ENCODE results near the gene PCBP3. TPM values are rescaled to one million over a fixed set of nuclear protein-coding genes. Genes with fewer than 3 reads are reported as not detected.
"Not testable (repeated sequence)": the region's sequence is repeated elsewhere in the genome, so short reads cannot be mapped to it uniquely, and the experiment has no call there.

Gene PCBP3
- total RNA-seq, 1 donor from 2014 or later, result 1.5 TPM

GRCh38 chr21:45949928-45950739 lies 306.6 kb downstream of the PCBP3 start:
- no peak for DNase-seq (ENCODE audit: extremely low read depth, low read depth, low spot score)

DNA sequence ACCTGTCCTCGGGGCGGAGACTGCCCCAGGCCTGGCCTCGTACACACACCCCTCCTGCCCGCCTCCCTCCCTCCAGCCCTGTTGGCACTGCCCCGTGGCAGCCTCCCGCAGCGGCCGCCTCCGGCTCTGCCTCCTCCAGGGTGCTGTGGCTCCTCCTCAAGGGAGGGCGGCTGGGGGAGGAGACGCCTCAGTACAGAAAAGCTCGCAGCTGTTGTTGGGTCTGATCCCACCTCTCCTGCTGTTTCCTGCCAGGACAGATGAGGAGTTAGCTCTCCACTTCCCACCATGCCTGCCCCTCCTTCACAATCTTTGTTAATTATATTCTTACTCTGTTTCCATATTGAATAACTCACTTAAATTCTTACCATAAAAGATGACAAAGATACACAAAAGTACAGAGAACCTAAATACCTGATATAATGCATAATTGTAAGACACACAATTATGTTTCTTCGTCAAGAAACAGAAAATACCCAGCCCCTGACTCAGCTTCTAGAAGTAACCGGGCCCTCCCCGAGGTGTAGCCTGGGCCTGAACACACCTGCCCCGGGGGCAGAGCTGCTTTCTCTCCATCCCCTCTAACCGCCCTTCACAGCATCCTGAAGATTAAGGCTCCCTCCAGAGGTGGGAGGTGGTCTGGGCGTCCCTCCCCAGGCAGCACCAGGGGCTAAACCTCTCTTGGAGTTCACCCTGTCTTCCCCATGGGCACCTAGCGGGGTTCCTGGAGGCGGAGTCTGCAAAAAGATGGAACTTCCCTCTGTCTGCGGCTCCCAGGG lies 307.4 kb downstream of the PCBP3 start:
- DNase-seq (ENCODE audit: extremely low read depth, low read depth, low spot score), result no peak

- DNase-seq (ENCODE audit: extremely low read depth, low read depth, low spot score), result no peak
Measured at GRCh38 chr21:45951676-45952075, 308.2 kb downstream of the PCBP3 start.

- DNase-seq (ENCODE audit: extremely low read depth, low read depth, low spot score), result not testable (repeated sequence)
Measured at GRCh38 chr21:45952527-45952926, 309.0 kb downstream of the PCBP3 start.

DNA sequence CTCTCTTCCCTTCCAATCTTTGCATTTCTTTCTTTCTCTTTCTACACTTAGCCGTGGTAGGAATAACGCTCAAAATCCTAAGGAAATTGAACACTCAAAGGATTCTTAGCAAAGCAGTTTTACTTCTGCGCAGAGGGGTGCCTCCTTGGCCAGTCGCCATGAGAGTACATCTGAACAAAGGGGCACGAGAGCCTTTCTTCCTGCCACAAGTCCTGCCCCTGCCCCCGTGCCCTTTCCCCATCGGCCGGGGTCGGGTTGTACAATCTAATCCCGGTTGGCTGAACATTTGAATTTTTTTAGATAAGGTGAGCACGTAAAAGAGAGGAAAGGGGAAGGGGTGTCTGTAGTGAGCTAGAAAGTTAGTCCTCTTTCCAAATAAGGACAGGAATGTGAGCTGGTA lies 309.4 kb downstream of the PCBP3 start:
- no peak for DNase-seq (ENCODE audit: extremely low read depth, low read depth, low spot score)

GRCh38 chr21:45954261-45954660 lies 310.7 kb downstream of the PCBP3 start:
- no peak for DNase-seq (ENCODE audit: extremely low read depth, low read depth, low spot score)

GRCh38 chr21:45954921-45955320 lies 311.4 kb downstream of the PCBP3 start:
- DNase-seq (ENCODE audit: extremely low read depth, low read depth, low spot score), result no peak

GRCh38 chr21:45957551-45957950 lies 314.0 kb downstream of the PCBP3 start:
- no peak for DNase-seq (ENCODE audit: extremely low read depth, low read depth, low spot score)

DNA sequence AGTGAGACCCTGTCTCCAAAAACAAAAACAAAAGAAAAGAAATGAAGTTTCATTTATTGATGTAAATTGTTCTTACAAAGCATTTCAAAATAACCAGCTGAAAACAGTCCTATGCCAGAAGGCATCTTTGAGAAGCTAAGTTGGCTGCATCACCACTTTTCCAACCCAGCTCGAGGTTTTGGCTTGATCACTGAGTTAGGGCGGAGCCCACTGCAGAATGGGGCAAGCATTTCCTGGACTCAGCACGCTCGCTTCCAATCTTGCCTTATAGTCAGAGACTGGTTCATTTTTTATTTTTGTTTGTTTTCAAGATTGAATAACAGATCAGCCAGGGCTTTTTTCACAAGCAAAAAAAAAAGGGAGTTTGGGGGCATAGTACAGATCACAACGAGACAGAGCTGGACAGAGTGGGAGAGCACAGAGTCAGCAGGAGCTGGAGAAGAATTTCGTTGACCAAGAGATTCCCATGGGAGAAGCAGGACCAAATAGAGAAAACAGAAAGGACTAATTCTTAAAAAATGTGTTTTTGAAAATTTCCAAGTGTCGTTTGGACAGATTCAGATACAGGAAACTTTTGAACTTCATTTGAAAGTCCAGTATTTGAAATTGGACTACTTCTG lies 314.6 kb downstream of the PCBP3 start:
- no peak for DNase-seq (ENCODE audit: extremely low read depth, low read depth, low spot score)

DNA sequence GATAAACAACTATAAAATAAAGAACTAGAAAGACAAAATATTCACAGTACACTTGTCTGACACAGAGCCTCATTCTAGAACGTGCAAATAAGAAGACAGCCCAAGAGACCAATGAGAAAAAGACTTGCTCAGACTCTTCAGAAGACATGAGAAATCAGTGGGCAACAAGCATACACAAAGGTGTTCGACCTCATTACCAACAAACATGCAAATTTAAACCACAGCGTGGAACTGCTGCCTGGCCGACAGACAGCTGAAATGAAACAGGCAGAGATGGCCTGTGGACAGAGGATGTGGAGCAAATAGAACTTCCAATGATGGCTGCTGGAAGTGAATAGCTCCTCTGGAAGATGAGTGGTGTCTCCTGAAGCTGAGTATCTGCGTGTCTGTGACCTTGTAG lies 315.7 kb downstream of the PCBP3 start:
- no peak for DNase-seq (ENCODE audit: extremely low read depth, low read depth, low spot score)

DNA sequence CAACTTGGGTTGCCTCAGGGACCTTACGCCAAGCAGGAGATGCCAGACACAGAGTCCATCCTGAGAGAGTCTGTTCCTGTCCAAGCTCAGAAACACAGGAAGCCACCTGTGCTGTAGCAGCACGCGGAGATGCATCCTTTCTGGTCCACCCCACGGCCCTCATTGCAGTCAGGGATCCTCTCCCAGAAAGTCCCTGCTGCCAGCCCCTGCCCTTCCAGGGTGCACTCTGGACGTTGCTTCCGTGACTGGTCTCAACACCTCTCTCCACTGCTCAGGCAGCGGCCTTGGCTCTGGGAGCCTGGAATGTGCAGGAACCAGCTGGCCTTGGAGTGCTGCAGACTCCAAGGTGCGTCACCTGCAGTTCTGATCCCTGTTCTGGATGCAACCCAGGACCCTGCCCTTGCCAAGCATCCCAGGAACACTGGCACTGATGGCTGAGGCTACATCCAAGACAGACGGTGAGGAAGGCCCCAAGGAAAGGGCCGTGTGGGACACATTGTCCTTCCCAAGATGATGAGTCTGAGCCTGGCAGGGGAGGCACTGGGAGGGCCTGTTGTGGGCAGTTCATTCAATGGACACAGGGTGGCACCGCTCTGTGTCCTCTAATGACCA lies 316.4 kb downstream of the PCBP3 start:
- no peak for DNase-seq (ENCODE audit: extremely low read depth, low read depth, low spot score)

- DNase-seq (ENCODE audit: extremely low read depth, low read depth, low spot score), result not testable (repeated sequence)
Measured at GRCh38 chr21:45961408-45961807, 317.9 kb downstream of the PCBP3 start.

GRCh38 chr21:45962531-45963231 lies 319.2 kb downstream of the PCBP3 start:
- DNase-seq (ENCODE audit: extremely low read depth, low read depth, low spot score), result no peak

DNA sequence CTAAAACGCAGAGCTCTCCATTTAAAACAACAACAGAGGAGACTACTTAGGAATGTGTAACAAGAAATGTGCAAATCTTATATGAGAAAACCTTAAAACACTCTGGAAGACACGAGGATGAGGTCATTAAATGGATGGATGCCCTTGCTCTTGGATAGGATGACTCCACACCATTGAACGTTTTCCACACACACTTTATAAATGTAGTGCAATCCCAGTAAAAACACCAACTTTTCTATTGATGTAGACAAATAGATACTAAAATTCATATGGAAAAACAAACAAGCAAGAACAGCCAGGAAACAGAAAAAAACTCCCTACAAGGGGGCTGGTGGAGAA lies 319.7 kb downstream of the PCBP3 start:
- no peak for DNase-seq (ENCODE audit: extremely low read depth, low read depth, low spot score)

DNA sequence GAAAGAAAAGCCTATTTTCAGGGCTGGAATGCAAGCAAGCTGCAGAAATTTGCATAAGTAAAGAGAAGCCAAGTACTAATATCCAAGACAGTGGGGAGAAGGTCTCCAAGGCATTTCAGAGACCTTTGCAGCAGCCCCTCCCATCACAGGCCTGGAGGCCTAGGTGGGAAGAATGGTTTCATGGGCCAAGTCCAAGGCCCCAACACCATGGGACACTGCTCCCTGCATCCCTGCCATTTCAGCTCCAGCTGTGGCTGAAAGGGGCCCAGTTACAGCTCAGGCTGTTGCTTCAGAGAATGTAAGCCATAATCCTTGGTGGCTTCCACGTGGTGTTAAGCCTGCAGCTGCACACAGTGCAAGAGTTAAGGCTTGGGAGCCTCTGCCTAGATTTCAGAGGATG lies 321.1 kb downstream of the PCBP3 start:
- DNase-seq (ENCODE audit: extremely low read depth, low read depth, low spot score), result no peak

GRCh38 chr21:45965084-45965809 lies 321.7 kb downstream of the PCBP3 start:
- DNase-seq (ENCODE audit: extremely low read depth, low read depth, low spot score), result no peak

DNA sequence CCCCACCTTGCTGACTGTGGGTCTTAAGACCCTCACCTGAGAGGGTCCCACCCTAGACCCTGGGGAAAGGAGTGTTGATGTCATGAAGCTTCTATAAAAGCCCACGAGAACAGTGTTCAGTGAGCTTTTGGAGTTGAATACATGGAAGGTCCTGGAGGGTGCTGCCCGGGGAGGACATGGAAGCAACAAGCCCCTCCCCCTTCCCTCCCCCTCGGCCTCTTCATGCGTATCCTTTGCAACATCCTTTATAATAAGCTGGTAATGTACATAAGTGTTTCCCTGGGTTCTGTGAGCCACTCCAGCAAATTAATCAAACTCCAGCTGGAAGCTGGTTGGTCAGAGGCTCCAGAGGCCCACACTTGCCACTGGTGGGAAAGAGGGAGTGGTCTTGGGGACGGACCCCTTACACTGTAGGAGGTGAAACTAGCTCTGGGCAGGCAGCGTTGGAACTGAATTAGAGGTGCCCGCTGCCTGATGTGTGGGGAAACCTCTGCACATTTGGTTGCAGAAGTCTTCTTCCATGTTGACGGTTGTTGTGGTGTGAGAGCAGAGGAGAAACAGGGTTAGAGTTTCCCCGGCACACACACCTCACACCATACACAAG lies 323.4 kb downstream of the PCBP3 start:
- DNase-seq (ENCODE audit: extremely low read depth, low read depth, low spot score), result no peak

DNA sequence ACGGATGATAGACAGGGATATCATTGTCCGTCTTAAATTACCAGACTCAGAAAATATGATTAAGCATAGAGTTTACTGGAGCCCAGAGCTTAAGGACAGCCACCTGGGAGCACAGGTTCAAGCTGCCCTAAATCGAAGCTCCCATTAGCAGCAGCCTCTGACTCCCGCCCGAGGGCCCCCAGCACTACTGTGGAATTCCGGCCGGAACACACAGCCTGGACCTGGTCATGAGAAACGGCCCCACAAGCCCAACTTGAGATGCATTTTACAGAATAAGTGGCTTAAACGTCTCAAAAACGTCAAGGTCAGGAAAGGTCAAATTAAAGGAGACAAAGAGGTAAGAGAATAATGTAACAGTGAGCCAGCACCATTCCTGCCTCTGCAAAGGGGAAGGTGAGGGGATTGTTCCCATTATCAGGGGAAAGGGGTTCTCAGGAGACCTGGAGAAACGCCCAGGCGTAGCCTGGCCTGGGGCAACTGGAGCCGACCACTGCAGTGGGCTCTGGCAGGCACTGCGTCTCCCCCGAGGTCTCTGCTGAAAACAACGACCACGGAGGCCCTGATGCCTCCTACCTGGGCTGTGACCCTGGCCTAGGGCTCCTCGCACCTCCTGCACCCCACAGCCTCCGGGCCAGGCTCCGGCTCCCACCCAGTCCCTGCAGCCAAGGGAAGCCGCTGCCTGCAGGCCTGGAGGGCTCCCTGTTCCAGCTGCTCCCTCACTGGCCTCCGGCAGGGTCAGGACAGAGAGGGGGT lies 326.6 kb downstream of the PCBP3 start:
- DNase-seq (ENCODE audit: extremely low read depth, low read depth, low spot score), result no peak

Measured in glomerular endothelial cell (primary cell).